GM21381 (cell line): ENCODE data around the gene ITGB3.
"Not testable (repeated sequence)": the region's sequence is repeated elsewhere in the genome, so short reads cannot be mapped to it uniquely, and the experiment has no call there.

Experiments
- ATAC-seq: cut with Tn5 transposase; IDR thresholded peaks from one replicate; pipeline ENCODE4 v1.9.1; 2021; ENCODE audit warnings: mild to moderate bottlenecking, moderate library complexity; ENCODE audit not compliant: unreplicated experiment

ITGB3 gene

DNA sequence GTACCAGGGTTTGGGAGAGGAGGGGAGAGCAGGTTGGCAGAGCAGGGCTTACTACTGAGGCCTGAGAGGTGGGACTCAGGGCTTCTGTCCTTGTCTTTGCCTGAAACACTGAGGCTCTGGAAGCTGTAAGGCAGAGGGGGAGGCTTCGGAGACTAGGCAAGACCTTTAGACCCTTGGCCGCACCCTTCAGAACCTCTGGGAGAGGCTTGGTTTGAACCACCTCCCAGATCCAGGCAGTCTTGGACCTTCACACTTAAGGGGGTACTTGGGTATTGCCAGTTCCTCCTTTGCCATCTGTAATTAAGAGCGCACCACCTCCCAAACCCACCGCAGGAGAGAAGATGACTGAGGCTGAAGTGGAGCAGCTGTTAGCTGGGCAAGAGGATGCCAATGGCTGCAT lies 31.6 kb upstream of the ITGB3 start:
- ATAC-seq = no peak

DNA sequence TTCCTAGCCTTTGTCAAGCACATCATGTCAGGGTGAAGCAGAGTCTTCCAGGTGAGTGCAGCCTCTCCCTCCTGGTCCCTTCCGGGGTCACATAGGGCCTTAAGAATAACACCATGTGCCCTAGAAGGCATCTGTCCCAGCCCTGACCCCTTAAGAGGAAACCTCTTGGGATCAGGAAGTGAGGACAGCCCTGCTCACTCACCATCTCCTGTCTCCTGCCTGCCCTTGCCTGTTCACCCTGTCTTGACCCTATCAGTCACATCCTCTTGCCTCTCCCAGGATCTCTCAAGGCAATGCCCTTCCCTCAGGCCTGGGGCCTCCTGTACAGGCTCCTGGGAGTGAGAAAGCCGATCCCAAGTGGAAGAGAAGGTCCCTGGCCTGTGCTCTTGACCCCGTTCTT lies 30.6 kb upstream of the ITGB3 start:
- no peak for ATAC-seq

DNA sequence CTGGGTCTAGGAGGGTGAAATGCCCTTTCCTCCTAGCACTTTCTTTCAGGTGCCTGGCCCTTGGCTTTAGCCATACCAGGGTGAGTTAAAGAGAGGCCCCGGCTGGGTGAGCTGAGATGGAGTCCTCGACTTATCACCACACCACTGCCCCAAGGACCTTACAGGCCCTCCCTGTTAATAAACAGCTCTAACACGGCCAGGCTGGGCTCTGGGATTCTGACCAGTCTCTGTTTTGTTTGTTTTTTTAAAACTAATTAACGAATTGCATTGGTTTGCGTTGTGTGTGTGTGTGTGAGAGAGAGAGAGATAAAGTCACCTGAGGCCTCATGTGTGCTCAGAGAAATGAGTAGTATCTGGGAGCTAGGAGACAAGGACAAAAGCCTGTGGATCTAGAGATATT lies 30.2 kb upstream of the ITGB3 start:
- no peak for ATAC-seq

DNA sequence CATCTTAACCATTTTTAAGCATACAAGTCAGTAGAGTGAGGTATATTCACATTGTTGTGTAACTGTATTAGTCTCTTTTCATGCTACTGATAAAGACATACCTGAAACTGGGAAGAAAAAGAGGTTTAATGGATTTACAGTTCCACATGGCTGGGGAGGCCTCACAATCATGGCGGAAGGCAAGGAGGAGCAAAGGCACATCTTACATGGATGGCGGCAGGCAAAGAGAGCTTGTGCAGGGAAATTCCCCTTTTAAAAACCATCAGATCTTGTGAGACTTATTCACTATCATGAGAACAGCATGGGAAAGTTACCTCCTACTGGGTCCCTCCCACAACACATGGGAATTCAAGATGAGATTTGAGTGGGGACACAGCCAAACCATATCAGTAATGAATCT lies 29.6 kb upstream of the ITGB3 start:
- ATAC-seq = not testable (repeated sequence)

DNA sequence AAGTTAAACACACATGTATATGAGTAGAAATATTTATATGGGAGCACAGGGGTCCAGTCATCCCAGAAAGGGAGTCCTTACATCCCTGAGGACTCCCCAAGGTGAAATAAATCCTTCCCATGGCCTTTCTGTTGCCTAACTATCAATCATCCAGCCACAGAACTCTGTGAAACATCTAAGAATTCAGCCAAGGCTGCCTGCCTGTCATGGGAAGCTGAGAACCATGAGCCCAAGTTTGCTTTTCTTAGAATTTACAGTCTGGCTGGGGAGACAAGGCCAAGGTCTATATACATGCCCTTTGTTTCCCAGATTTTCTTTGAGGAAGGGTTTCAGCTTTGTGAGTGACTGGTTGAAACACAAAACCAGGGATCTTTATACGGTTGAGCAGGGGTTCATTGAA lies 28.7 kb upstream of the ITGB3 start:
- no peak for ATAC-seq

DNA sequence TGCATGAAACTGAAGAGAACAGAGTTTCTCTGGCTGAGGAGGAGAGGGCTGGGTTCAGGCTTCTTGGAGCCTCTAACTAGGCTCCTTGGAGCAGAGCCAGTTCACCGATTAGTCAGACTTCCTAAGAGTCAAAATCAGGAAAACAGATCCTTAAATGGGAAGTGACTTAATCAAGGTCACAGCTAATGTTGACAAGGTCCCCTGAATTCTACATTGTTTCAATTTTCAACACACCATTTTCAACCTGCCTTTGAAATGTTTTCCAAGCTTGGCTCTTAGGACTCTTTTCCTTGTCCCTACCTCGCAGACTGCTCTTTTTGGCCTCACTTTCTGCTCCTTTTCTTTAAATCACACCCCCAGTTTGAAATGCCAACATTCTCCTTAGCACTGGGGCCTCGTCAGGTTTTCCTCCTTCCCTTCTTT lies 28.2 kb upstream of the ITGB3 start:
- ATAC-seq = no peak

DNA sequence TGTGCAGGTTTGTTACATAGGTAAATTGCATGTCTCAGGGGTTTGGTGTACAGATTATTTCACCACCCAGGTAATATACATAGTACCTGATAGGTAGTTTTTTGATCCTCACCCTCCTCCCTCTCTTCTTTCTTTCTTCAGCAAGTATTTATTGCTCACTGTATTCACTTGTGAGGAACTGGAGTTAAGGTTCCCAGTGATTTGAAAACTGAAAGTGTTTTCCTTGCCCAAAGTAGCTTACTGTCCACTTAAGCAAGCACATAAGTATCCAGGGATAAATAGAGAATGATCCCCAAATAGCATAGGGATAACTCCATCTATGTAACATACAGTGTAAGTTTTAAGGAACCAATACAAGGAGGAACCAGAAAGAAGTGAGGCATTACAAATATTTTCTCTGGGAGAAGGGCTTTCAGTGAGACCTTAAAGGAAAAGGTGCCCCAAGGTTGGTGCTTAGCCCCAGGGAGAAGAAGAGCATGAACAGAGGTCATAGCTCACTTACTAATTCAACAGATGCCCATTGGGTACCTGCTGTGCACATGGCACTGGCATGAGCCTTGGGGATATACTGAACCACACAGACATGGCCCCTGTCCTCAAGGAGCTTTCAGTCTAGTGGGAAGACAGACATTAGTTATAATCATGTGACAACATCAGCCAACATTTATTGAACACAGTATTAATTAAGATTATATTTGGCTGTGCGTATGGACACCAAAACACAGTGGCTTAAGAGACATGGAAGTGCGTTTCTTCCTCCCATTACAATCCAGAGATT lies 27.5 kb upstream of the ITGB3 start:
- no peak for ATAC-seq

DNA sequence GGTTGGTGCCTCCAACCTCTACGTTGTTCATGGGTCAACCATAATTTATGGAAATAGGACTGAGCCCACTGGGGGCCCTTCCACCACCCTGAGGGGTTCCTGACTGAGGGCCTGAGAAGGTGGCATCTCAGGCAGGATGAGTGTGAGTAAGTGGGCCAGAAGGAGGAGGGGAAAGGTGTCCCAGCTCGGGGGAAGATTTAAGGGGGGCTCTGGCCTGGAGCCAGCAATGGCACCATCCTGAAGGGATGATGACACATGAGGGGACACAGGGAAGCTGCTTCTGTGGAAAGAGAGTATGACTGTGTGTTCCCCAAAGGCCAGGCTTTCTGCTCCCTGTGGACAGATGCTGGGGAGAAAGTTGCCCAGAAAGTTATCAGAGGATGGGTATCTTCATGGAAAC lies 25.8 kb upstream of the ITGB3 start:
- no peak for ATAC-seq

DNA sequence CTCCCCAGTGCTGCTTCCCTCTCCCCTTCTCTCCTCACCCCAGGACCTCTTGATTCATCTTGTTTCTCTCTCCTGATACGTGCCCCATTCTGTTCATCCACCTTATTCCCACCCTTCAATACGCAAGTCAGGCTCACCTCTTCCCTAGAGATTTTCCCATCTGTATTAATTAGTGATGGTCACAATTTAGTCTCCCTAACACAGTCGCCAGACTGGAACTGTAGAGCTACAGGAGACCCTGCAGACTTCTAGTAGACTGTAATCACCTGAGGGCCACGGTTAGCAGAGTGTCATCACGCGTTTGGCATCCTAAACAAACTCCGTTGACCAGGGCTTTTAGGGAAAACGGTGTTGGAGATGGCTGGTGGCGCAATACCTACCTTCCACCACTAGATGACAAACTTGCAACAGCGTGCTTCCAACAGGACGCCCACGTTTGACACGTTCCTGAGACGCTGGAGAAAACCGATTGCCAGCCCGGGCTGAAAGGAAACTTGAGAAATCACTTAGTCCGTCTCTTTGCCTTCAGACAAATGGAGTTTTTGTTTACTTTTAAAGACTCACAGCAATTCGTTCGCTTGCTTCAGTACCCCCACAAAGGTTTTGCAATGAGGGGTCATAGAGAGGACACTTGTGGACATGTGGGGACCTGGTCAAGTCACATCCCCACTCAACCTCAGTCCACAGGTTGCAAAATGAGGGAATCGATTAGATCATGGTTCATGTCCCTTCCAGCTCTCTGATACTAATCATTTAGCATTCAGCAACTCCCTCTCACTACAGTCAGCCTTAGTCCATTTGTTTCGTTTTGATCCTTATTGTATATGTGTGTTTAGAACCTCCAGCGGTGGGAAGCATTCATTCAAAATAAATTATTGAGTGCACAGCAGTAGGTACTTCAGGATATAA lies 23.8 kb upstream of the ITGB3 start:
- peak; percentile 92 for ATAC-seq

DNA sequence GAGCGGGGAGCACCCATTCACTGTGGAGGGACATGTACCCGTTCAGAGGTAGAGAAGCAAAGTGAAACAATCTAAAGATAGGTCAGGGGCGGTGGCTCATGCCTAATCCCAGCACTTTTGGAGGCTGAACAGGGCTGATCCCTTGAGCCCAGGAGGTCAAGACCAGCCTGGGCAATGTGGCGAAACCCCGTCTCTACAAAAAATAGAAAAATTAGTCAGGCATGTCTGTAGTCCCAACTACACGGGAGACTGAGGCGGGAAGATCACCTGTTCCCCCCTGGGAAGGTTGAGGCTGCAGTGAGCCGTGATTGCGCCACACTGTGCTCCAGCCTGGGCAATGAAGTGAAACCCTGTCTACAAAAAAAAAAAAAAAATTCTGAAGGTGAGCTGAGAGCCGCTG lies 22.8 kb upstream of the ITGB3 start:
- ATAC-seq = no peak

DNA sequence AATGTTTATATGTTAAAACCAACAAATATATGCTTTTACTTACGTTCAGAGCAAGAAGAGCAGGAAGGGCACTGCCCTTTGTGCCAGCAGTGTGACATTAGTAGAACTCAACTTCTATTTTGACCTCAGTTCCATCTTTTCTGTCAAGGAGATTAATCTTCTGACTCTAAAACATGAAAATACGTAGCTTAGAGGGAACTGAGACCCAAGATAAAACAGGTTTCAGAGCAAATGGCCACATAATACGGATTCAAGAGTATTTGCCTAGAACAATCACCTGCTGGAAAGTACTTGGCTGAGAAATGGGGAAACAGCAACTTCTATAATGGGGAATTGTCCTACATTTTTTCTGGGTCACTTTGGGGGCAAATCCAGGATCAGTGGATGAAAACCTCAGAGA lies 22.3 kb upstream of the ITGB3 start:
- no peak for ATAC-seq

DNA sequence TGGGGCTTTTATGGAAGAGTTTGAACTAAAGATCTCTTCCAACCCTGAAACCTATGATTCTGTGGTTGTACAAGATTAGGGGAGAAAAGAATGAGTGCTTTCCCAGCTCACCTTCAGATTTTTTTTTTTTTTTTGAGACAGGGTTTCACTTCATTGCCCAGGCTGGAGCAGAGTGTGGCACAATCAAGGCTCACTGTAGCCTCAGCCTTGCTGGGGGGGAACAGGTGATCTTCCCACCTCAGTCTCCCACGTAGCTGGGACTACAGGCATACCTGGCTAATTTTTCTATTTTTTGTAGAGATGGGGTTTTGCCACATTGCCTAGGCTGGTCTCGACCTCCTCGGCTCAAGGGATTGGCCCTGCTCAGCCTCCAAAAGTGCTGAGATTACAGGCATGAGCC lies 21.8 kb upstream of the ITGB3 start:
- no peak for ATAC-seq

DNA sequence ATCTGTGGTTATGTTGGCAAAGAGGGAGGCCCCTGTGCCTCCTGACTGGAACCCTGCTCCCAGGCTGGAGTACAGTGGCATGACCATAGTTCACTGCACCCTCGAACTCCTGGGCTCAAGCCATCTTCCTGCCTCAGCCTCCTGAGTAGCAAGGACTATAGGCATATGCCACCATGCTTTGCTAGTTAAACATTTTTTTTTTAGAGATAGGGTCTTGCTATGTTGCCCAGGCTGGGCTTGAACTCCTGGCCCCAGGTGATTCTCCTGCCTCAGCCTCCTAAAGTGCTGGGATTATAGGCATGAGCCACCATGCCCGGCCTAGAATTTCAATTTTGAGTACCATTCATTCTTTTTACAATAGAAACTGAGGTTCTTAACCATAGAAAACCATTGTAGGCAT lies 21.2 kb upstream of the ITGB3 start:
- no peak for ATAC-seq

DNA sequence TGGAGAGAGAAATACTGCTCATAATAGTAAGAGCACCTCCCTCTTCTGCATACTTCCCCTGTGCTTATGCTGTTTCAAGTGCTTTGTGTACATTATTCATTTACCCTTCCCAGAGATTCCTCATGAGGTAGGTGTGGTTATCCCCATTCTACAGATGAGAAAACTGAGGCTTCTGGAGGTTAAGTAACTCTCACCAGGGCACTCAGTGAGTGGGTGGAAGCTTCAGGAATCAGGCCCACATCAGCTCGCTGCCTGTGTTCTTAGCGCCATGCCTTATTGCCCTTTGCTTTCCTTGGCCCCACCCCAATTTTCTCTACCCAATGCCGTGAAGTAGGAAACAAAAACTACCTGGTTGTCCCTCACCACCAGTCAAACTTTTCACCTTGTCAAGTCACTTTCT lies 18.1 kb upstream of the ITGB3 start:
- ATAC-seq = no peak

DNA sequence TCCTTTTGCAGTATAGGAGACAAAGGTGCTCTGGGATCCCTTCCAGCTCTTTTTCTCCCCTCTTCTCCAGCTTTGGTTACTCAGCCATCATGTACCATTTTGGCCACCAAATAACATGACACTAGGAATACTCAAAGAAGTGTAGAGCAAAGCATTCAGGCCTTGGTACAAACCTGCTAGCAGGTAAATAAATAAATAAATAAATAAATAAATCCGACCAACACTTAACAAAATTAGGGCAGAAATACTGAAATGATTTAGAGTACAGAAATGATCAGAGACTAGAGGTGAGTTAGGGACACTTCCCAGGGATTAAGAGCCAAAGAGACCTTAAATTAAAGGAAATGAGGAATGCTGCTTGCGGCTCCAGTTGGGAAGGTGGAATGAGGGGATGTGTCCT lies 17.7 kb upstream of the ITGB3 start:
- ATAC-seq = no peak

DNA sequence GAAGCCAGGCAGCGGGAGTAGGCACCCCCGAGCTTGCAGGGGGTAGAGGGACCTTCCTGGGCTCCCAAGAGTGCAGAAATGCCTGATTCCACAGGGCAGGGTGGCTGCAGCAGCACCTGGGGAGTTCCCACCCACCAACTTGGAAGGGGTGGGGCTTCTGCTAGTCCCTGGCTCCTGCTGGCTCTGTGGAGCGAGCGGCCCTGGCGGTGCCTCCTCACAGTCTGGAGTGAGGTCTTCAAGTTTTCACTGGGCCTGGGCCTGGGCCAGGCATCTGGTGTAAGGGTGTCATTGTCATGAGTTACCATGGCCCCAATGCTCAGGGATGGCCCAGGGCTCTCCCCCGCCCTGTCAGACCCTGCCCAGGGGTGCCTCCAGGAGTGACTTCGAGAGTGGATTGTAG lies 15.8 kb upstream of the ITGB3 start:
- ATAC-seq = no peak

DNA sequence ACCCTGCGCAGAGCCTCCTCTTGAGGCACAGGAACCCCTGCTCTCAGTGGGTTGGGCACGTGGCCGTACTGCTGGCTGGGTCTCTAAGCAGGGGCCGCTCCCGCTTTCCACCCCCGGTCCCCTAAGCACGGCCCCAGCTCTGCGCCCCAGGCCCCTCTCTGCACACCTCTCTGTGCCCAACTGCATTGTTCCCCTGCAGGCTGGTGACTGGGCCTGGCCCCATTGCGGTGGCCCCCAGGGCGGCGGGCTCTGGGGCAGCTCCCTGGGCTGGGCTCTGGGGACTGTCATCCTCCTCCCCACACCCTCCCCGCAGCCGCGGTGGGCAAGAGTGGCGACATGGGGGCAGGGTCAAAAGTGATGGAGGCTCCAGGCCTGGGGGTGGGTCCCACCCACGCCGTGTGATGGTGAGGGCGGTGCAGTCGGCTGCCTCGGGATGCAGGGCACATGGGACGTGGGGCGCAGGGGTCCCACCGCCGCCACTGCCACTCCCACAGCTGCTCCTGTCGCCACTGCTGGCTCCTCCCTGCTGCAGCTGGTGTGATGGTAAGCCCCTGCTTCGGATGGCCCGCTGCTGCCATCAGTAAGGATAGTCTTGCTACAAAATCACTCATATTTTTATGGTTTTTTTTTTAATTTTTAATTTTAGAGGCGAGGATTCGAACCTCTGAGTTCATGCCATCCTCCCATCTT lies 15.2 kb upstream of the ITGB3 start:
- no peak for ATAC-seq

DNA sequence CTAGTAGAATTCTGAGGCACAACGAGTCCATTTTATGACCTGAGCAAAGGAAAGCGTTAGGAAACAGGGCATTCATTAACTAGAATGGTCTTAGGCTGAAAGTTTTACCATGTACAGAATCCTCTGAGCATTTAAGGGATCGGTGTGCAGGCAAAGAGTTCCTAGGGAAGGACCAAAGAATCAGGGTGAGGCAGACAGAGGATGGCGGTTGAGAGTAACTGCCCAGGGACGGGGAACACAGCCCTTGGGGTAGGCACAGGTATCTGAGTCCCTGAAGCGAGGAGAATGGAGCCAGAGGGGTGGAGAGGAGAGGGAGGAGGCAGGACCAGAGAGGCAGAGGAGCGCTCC lies 14.0 kb upstream of the ITGB3 start:
- no peak for ATAC-seq

DNA sequence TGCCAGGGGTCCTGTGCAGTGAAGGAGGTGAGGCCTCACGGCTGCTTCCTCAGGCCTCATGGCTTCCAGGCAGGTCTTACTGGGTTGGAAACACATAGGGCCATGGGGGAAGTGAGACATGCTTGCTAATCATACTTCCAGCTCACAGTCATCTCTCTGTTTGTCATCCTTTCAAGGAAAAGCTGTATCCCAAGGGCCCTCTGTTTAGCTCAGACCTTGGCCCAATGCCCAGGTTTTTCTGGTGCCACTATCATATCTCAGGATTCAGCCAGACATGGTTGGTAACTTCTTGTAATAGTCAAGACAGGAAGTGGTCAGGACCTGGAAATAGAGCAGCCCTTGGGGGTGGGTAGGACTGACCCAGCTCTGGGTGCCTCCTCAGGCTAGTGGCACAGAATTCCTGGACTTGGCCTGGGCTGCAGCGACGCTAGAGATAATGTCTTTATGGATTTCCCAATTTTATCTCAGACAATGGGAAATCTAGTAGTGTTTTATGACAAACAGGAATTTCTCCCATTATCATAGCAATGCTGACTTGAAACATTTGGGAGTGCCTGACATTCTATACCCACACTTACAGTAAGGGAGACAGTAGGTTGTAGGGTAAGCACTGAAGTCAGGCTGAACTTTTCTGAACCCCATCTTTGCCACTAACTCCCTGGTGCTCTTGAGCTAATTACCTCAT lies 13.5 kb upstream of the ITGB3 start:
- ATAC-seq = no peak

DNA sequence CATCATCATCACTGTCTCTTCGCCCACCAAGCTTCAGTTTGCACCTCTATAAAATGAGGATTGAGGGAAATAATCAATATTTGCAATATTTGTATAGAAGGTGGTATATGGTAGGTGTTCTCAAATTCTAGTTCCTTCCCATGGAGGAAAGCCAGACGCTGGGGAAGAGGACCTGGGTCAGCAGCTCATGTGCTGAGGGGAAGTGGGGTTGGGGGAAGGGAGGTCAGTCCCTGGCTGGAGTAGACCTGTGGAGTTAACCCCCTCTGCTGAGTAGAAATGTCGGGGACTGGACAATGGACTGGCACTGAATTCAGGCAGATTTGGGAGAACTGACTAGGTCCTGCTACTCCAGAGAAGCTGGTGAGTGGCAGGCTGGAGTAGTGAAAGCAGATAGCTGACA lies 12.8 kb upstream of the ITGB3 start:
- ATAC-seq = no peak

DNA sequence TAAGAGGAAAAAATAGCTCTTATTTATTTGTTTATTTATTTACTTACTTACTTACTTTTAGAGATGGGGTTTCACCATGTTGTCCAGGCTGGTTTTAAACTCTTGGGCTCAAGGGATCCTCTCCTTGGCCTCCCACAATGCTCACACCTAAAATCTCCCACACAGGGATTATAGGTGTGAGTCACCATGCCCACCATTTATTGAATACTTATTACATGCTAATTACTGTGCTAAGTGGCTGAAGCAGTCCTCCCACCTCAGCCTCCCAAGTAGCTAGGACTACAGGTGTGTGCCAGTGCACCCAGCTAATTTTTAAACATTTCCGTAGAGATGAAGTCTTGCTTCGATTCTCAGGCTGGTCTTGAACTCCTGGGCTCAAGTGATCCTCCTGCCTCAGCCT lies 11.0 kb upstream of the ITGB3 start:
- no peak for ATAC-seq
